ENCODE measurements around the gene CEBPG. TPM values are rescaled to one million over a fixed set of nuclear protein-coding genes. Genes with fewer than 3 reads are reported as not detected.
A peak's percentile ranks its signal among the peaks of the same experiment; 100 is the strongest.

CEBPG gene
- total RNA-seq, 1 experiment from 2014 or later = 91.3 TPM

- no peak overlapping the region for H3K4me3 Mint-ChIP-seq (ENCODE audit: unreplicated experiment)
- H3K27ac Mint-ChIP-seq (ENCODE audit: low read depth, unreplicated experiment) = no peak overlapping the region
- BruUV-seq (replicated peaks) = no TSS peak
- no peaks in the 10 kb centered on the region for H3K4me1 Mint-ChIP-seq (ENCODE audit: insufficient read depth, unreplicated experiment)
- H3K36me3 Mint-ChIP-seq (ENCODE audit: insufficient read depth, unreplicated experiment) = no peaks in the 10 kb centered on the region
- TF ChIP-seq CTCF (IDR thresholded peaks at IDR 0.05; ENCODE audit: unreplicated experiment) = peak; percentile 14
- ChIA-PET POLR2A (no interaction called here), CTCF (interaction anchor here (0.9 to 28.9 kb wide), 3 partner anchors 11 to 164 kb away, joined by 4 to 530 read pairs (median 5); no protein-coding TSS in a partner anchor)
- H3K9me3 Mint-ChIP-seq (ENCODE audit: unreplicated experiment) = no peaks in the 10 kb centered on the region
- DNase-seq (ENCODE audit: unreplicated experiment) = peak; percentile 27
- no peaks in the 10 kb centered on the region for H3K27me3 Mint-ChIP-seq (ENCODE audit: insufficient read depth, unreplicated experiment)
- intact Hi-C loops (cut with micrococcal nuclease) = no loop called here
Observed at GRCh38 chr19:33402421-33403220, 29.1 kb downstream of the CEBPG start.

- H3K4me1 Mint-ChIP-seq (ENCODE audit: insufficient read depth, unreplicated experiment) = no peaks in the 10 kb centered on the region
- intact Hi-C loops (cut with micrococcal nuclease) = no loop called here
Observed at GRCh38 chr19:33403221-33403972, 29.9 kb downstream of the CEBPG start.

GRCh38 chr19:33403973-33404304 lies 30.4 kb downstream of the CEBPG start:
- H3K4me1 Mint-ChIP-seq (ENCODE audit: insufficient read depth, unreplicated experiment) = no peaks in the 10 kb centered on the region
- CTCF ChIA-PET = interaction anchor here (0.7 to 28.9 kb wide), 8 partner anchors 10 to 367 kb away, joined by 3 to 530 read pairs (median 4); no protein-coding TSS in a partner anchor
- intact Hi-C loops (cut with micrococcal nuclease) = no loop called here
- POLR2A ChIA-PET = interaction anchor here (0.6 kb wide), 1 partner anchor 232 kb away, joined by 3 read pairs; no protein-coding TSS in a partner anchor
- no peaks in the 10 kb centered on the region for H3K36me3 Mint-ChIP-seq (ENCODE audit: insufficient read depth, unreplicated experiment)
- H3K27me3 Mint-ChIP-seq (ENCODE audit: insufficient read depth, unreplicated experiment) = no peaks in the 10 kb centered on the region
- no peaks in the 10 kb centered on the region for H3K9me3 Mint-ChIP-seq (ENCODE audit: unreplicated experiment)
- no peak for DNase-seq (ENCODE audit: unreplicated experiment)
- no TSS peak for BruUV-seq (replicated peaks)
- H3K4me3 Mint-ChIP-seq (ENCODE audit: unreplicated experiment) = no peak overlapping the region
- TF ChIP-seq CTCF (IDR thresholded peaks at IDR 0.05; ENCODE audit: unreplicated experiment) = no peak
- no peak overlapping the region for H3K27ac Mint-ChIP-seq (ENCODE audit: low read depth, unreplicated experiment)

More at GRCh38 chr19:33403221-33403972, 29.9 kb downstream of the CEBPG start:
- POLR2A ChIA-PET = no interaction called here
- no peaks in the 10 kb centered on the region for H3K36me3 Mint-ChIP-seq (ENCODE audit: insufficient read depth, unreplicated experiment)
- CTCF ChIA-PET = interaction anchor here (0.9 to 28.9 kb wide), 6 partner anchors 10 to 367 kb away, joined by 3 to 530 read pairs (median 6); no protein-coding TSS in a partner anchor
- BruUV-seq (replicated peaks) = no TSS peak
- H3K27me3 Mint-ChIP-seq (ENCODE audit: insufficient read depth, unreplicated experiment) = no peaks in the 10 kb centered on the region
- no peak for DNase-seq (ENCODE audit: unreplicated experiment)
- no peak for TF ChIP-seq CTCF (IDR thresholded peaks at IDR 0.05; ENCODE audit: unreplicated experiment)
- H3K9me3 Mint-ChIP-seq (ENCODE audit: unreplicated experiment) = no peaks in the 10 kb centered on the region
- no peak overlapping the region for H3K27ac Mint-ChIP-seq (ENCODE audit: low read depth, unreplicated experiment)
- no peak overlapping the region for H3K4me3 Mint-ChIP-seq (ENCODE audit: unreplicated experiment)

All from MCF 10A (cell line).